Stimulated activated CD4-positive, alpha-beta T cell treated with anti-CD3 and anti-CD28 coated beads, Interleukin-15, amount 100 ng/mL, for 1 hour (primary cell): ENCODE results near the gene TNNC1.

Source experiments
- DNase-seq, 2 donors: peaks; one replicate each; pipeline ENCODE4 v3.0.0-alpha.2; 2020; ENCODE audit warnings: low read depth in 1 of 2, low spot score in 1 of 2

TNNC1 gene

GRCh38 chr3:52453496-52454249, at the start of gene TNNC1:
Gene TNNC1, minus strand, starts transcription at chr3:52454041. Its CDS starts 26 bp downstream, at chr3:52454015.
- no peak for DNase-seq

- no peak for DNase-seq
Observed at GRCh38 chr3:52502808-52503350, 49.0 kb upstream of the TNNC1 start.

DNA sequence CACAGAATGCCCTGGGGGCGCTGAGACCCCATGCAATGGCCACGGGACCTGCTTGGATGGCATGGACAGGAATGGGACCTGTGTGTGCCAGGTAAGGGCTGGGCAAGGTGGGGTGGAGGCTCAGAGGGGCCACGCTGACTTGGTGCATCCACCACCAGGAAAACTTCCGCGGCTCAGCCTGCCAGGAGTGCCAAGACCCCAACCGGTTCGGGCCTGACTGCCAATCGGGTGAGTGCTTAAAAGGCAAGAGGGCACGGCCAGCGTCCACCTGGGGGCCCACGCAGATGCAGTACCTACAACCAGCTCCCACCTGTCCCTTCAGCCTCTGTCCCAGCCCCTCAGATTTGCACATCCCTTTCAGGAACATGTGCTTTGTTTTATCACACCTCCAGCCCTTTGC, 48.2 kb upstream of the TNNC1 start:
- no peak for DNase-seq

DNA sequence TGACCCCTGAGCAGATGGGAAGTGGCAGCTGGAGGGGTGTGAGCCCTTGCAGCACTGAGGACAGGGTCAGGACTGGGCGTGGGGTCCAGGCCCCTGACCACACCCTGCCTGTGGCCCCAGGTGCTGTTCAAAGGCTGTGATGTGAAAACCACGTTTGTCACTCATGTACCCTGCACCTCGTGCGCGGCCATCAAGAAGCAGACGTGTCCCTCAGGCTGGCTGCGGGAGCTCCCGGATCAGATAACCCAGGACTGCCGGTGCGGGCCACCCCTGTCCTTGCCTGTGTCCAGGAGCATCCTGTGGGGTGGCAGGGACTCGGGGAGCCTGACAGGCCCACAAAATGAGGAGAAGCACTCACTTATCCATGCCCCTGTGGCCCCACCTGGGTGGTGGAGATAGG, 47.2 kb upstream of the TNNC1 start:
- no peak for DNase-seq

- no peak for DNase-seq
Observed at GRCh38 chr3:52498137-52499054, 44.6 kb upstream of the TNNC1 start.

GRCh38 chr3:52495777-52496602, 42.1 kb upstream of the TNNC1 start:
- no peak for DNase-seq

- no peak for DNase-seq
Observed at GRCh38 chr3:52494886-52495495, 41.1 kb upstream of the TNNC1 start, which contains the start of gene STAB1. Gene STAB1, plus strand, starts transcription at chr3:52495338. Its CDS starts 76 bp downstream, at chr3:52495414.

DNA sequence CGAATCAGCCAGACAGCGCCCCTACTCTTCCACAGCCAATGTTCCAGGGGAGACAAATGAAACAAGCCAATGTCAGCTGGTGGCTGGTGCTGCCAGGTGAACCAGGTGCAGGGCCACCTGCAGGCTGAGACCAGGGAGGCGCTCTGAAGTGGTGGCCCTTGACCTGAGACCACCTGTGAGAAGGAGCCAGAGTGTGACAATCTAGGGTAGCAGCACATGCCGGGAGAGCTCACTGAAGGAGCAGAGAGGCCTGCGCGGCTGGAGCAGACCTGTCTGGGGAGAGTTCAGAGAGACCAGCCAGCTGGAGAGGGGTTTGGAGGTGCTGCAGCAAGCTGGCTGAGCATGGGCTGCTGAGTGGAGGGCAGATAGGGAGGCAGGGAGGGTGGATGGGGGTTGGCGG, 40.6 kb upstream of the TNNC1 start:
- DNase-seq, result no peak

GRCh38 chr3:52493232-52494017, 39.6 kb upstream of the TNNC1 start:
- no peak for DNase-seq

GRCh38 chr3:52492059-52492458, 38.2 kb upstream of the TNNC1 start:
- no peak for DNase-seq

- no peak for DNase-seq
Observed at GRCh38 chr3:52490939-52491526, 37.2 kb upstream of the TNNC1 start.

DNA sequence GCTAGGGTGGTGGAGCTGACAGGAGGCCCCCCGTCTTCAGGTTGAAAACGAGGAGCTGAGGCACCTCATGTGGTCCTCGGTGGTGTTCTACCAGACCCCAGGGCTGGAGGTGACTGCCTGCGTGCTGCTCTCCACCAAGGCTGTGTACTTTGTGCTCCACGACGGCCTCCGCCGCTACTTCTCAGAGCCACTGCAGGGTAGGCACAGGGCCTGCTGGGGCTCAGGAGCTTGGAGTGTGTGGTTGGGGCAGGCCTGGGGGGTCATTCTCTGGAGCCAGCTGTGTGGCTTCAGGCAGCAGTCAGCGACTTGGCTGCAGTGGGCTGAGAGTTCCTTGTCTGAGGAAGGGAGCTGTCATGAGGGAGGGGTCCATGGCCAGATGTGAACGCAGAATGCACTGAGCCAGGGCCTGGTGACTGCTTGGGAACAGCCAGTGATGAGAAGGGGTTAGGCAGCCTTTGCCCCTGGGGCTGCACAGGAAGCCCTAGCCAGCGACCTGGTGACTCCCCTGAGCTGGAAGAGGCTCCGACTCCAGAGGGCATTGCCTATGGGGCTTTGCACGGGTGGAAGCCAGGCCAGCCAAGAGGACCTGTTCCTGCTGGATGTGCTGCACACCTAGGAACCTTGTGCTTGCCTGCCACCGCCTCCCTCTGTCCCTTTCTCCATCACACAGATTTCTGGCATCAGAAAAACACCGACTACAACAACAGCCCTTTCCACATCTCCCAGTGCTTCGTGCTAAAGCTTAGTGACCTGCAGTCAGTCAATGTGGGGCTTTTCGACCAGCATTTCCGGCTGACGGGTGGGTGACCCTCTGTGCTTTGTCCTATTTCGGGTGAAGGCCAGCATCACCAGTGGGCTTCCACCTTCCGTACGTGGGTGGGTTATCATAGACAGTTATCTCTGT, 36.4 kb upstream of the TNNC1 start:
- DNase-seq, result no peak

DNA sequence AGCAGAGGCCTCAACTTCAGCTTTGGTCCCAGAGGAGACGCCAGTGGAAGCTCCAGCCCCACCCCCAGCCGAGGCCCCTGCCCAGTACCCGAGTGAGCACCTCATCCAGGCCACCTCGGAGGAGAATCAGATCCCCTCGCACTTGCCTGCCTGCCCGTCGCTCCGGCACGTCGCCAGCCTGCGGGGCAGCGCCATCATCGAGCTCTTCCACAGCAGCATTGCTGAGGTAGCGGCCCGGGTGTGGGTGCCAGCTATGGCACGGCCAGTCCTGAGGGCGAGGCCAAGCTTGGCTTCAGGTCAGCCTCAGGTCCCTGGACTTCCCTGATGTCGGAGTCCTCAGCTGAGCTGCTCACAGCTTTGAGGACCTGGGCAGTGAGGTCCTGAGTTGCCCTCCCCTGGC, 35.6 kb upstream of the TNNC1 start:
- no peak for DNase-seq

DNA sequence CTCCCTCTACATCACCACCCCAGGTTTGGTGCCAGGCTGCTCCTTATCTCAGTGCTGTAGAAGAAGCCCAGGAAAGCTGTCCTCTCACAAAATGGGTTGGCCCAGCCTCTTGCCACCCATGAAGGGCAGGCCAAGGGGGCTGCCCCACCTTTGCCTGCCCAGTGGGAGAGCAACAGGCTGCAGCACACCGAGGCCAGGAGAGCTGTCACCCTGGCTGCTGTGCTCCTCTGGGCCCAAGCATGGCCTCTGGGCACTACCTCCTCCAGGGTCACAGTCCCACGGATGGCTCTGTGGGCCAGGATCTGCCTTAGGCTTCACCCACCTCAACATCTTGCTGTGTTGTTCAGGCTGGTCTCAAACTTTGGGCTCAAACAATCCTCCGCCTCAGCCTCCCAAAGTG, 34.9 kb upstream of the TNNC1 start:
- no peak for DNase-seq

DNA sequence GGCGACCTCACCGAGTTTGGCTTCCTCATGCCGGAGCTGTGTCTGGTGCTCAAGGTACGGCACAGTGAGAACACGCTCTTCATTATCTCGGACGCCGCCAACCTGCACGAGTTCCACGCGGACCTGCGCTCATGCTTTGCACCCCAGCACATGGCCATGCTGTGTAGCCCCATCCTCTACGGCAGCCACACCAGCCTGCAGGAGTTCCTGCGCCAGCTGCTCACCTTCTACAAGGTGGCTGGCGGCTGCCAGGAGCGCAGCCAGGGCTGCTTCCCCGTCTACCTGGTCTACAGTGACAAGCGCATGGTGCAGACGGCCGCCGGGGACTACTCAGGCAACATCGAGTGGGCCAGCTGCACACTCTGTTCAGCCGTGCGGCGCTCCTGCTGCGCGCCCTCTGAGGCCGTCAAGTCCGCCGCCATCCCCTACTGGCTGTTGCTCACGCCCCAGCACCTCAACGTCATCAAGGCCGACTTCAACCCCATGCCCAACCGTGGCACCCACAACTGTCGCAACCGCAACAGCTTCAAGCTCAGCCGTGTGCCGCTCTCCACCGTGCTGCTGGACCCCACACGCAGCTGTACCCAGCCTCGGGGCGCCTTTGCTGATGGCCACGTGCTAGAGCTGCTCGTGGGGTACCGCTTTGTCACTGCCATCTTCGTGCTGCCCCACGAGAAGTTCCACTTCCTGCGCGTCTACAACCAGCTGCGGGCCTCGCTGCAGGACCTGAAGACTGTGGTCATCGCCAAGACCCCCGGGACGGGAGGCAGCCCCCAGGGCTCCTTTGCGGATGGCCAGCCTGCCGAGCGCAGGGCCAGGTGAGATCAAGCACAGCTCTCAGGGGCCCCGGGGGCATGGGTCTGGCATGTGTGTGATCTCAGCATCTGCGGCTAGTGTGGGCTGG, 34.2 kb upstream of the TNNC1 start:
- no peak for DNase-seq

DNA sequence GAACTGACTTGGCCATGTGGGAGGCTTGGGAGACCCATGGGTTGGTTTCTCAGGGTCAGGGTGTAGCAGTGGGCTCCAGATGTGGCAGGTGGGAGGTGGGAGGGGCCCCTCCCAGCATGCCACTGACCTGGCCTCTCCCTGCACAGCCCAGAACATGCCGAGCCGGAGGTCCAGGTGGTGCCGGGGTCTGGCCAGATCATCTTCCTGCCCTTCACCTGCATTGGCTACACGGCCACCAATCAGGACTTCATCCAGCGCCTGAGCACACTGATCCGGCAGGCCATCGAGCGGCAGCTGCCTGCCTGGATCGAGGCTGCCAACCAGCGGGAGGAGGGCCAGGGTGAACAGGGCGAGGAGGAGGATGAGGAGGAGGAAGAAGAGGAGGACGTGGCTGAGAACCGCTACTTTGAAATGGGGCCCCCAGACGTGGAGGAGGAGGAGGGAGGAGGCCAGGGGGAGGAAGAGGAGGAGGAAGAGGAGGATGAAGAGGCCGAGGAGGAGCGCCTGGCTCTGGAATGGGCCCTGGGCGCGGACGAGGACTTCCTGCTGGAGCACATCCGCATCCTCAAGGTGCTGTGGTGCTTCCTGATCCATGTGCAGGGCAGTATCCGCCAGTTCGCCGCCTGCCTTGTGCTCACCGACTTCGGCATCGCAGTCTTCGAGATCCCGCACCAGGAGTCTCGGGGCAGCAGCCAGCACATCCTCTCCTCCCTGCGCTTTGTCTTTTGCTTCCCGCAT, 33.4 kb upstream of the TNNC1 start:
- no peak for DNase-seq
